HG03045 (cell line): ENCODE data around the gene LPP.

Experiments used
- ATAC-seq: cut with Tn5 transposase; IDR thresholded peaks from one replicate; pipeline ENCODE4 v1.9.1; 2021; ENCODE audit warnings: mild to moderate bottlenecking, moderate library complexity; ENCODE audit not compliant: unreplicated experiment

The LPP gene

DNA sequence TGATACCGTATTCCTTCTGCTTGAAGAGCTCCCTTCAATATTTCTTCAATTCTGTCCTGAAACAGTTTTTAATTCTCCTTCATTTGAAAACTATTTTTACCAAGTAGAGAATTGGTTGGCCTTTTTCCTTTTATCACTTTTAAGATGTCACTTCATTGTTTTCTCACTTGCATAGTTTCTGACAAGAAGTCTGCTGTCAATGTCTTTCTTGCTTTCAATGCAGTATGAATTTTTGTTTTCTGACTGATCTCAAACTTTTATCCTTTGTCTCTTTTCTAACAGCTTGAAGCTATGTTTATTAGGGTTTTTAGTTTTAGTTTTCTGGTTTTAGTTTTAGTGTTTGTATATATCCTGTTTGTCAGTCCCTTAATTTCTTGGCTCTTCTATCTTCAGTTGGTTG, 653.0 kb downstream of the LPP start:
- ATAC-seq, result no peak

DNA sequence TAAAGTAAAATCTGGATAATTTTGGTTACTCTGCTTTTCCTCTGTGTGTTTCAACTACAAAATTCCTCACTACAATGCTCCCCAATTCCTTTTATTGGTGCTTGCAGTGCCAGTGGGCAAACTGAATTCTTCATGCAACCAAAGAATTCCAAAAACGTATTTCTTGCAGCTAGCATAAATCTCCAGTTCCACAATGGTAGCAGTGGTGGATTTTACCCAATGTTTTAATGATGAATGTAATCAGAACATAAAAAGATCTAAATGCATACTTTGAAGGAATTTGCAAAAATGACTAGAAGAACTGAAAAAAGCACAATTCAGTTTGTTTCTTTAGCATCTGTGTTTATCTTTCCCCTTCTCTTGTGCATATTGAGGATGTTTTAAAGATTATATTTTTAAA, 658.2 kb downstream of the LPP start:
- no peak for ATAC-seq

DNA sequence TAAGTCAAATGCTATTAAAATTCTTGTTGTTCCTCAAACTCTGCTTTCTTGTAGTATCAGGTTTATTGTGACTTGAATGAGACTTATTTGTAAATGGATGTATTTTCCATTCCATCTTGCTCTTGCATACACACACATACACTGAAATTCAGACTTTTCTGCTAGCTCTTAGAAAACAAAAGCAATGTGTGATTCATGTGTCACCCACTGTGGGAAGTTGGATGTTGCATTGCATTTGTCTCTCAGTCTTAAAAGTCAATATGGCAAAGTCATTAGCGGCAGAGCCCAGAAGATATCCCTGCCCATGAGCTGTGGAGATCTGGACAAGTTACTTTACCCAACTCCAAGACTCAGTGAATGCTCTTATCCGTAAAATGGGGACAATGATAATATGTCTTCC, 660.6 kb downstream of the LPP start:
- ATAC-seq, result no peak

DNA sequence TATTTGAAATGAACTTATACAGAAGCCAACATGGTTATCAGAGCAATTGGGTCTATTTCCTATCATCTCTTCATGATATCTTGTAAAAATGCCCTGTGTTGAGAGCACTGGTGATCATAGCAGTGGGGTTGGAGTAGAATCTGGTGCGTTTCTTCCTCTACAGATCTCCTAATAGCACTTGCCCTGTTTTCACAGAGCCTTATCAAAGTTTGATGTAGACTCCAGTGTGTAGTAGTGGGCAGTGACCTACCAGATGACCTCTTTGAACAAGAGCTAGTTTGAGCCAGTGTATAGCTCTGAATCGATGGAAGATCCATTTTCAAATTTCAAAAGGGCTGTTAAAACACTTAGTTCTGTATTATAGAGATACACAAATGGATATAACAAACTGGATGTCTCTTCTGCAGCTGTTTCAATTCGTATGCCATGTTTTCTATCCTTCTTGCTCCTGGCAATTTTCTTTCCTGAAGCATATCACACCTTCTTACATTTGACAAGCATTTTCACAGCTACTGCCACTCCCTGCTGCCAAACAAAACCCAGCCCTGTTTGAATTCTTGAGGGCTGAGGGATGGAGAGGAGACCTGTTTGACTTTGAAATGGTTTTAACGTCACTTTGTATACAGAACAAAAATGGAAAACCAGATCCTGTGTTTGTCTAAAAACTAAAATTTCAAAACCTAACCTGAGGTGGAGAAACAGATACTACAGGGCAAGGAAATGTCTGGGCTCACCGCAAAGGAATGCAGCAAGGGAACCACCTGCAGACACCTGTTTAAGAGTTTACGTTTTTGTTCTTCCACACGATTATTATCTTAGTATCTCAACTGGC, 663.4 kb downstream of the LPP start:
- ATAC-seq, result no peak

DNA sequence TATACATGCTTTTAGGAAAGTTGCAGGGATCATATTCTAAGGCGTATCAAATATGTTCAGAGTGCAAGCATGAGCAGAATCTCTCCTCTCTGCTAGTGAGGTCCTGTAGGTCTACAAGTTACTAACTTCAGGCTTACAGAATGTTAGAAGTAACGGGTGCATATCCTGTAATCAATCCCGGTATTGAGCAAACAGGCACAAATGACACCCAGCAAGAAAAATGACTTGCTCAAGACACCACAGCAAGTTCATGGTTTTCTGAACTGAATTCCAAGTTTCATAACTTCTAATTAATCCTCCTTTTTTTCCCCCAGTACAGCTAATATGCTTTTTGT, 663.9 kb downstream of the LPP start:
- no peak for ATAC-seq

DNA sequence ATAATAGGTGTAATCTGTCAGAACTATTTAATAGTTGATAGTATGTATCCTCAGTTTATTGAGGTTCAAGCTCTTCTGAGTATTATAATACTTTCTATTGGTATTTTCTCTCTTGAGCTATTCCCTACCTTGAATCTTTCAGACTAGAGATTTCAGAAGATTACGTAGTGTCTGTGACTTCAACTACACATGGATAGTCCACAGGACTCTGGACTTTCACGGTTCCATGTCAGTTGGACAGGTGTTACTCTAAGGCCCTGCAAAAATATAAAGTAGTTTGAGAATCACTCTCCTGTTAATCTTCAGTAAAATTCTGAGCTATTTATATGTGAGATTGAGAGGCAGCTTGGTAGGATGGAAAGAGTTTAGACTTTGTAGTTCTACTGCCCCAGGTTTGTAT, 664.3 kb downstream of the LPP start:
- ATAC-seq, result no peak

DNA sequence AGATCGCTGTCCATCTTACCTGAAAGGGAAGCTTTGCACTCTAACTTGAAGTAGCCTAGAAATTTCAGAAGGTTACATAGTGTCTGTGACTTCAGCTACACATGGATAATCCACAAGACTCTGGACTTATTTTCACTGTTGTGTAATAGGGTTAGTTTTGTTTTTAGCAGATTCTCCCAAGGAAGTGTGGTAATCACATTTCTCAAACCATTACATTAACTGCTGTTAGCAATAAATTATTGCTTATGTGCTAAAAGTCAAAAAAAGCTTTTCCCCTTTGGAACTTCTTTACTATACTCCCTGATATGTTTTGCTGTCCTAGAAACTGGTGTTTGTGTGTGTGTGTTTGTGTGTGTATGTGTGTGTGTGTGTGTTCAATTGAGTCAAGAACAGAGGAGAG, 666.0 kb downstream of the LPP start:
- ATAC-seq, result no peak

DNA sequence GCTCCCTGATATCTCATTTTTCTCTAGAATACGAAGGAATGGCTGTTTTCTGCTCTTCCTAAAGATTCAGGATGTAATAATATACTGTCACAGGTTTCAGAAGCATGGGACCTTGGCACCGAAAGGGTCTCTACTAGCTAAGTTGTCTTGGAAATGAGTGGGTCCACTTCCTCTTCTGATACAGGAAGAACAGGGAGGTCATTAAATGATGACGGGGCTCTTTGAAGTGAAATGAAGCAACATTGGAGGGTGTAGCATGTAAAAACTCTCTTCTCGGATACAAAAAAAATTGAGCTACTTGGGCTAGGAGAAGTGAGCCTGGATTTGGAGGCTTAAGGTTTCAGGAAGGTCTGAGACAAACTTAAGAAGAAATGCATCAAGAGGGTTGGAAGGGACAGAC, 668.0 kb downstream of the LPP start:
- no peak for ATAC-seq

DNA sequence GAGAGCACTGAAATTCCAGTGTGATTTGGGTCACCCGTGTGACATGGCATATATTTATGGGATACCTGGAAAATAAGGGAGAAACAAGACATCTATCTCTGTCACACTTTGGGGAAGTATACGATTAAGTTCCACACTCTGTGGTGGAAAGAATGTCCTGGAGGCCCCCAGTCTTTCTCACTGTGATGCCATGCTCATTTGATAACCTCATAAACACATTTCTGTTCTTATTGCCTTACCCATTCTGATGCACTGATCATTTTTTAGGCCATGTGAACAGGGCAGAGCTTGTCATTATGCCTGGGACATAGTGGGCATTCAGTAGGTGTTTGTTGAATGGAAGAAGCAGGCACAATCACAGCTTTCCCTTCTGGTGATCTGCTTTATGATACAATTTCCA, 668.5 kb downstream of the LPP start:
- no peak for ATAC-seq

DNA sequence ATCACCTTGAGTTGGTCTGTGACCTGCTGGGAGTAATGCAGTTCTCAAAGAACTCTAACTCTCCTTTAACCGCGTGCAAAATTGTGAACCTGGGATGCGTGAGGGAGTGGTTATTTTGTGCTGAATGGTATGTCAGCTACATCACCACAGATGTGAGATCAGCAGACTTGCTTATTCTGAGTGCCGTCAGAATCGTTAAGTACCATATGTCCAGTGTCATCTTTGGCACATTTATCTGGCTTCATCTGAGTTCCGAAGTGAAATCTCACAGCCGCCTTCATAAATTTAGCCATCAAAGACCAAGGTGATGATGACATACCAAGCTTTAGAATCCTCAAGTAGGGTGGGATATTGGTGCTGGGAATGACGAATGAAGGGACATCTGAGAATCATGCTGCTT, 670.6 kb downstream of the LPP start:
- no peak for ATAC-seq

DNA sequence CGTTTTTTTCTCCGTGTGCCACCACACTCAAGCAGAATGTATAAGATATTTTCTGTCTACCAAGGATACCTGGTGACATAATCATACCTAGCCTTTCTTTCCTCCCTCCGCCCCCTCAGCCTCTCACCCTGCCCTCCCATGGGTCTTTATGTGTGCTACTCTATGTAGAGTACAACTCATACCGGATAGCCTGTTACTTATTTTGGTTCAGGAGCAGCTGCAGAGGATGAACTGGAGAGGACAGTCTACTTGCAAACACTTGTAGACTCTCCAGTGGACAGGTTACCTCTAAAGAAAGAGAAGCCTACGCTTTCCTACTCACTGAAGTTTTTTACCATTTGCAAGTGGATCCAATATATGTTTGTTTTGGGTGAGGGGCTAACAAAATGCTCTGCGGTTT, 671.9 kb downstream of the LPP start:
- ATAC-seq, result no peak

DNA sequence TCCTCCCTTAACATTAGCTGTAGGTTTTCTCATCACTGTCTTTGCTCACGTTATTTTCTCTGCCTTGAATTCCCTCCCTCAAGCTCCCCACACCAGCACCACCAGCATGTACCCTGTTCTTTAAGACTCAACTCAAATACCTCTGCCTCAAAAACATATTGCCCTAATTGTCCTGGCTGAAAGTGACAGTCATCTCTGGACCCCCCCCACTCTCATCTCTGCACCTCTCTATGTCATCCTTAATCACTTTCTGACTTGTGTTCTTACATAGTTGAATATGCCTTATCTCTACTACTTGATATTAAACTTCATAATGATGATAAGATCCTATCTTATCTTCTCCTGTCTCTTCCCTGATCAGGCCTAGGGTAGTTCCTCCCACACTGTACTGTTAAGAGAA, 672.6 kb downstream of the LPP start:
- no peak for ATAC-seq

DNA sequence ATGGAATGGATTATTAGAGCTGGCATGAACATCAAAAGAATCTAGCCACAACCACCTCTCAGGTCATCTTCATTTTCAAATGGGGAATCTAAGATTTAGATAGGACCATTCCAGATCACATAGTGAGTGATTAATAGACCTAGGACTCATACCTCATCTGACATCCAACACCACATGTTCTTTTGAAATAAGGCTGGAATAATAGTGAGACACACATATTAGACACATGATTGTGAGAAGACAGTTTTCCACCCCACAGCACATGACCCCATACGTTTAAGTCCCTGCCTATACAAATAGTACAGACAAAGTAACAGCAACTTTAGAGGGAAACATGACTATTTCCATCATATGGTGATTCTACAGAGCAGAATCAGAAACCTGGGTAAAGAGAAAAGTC, 673.1 kb downstream of the LPP start:
- ATAC-seq, result no peak

DNA sequence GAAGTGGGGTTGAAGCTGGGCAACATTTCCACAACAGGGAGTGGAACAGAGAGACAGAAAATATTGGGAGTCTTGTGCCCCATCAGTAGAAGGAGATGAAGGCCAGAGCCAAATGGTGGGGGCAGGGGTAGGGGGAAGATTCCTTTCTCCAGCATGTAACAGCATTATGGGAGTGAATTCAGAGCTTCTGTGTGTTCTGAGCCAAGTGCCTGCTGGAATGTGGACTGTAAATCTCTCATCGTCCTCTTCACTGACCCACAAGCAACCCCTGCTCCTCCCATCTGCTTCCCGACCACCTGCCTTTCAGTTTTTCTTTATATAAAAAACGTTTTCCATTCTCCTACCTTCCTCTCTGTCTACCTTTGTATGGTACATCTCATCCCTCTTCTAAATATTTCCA, 673.6 kb downstream of the LPP start:
- ATAC-seq, result no peak

DNA sequence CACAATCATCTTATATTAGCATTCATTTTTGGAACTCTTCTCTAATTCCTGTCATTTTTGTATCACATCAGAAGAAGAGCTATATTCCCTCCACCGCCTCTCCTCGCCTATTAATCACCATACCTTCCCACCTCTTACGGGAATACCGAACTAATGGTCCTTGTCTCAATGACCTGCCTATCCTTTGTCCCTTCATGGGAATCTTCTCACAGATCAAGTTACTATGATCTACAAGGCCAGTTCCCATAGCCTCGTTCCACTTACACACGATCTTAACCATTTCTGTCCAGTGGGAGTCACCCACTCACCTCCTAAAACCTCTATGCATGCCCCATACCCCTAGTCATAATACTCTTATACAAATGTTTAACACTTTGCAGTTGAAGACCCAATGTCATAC, 675.2 kb downstream of the LPP start:
- ATAC-seq, result no peak

DNA sequence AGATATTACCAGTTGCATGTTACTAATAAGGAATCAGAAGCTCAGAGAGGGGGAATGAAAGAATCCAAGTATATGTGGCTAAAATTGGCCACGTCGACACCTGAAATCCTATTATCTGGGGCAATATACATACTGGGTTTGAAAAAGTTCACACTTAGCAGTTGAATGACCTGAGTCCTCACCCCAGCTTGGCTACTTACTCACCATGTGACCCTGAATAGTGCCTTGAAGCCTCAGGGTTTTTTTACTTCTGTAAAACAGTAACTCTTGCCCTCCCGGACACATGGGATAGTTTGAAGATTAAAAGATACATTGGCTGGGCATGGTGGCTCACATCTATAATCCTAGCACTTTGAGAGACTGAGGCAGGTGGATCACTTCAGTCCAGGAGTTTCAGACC, 675.6 kb downstream of the LPP start:
- no peak for ATAC-seq

DNA sequence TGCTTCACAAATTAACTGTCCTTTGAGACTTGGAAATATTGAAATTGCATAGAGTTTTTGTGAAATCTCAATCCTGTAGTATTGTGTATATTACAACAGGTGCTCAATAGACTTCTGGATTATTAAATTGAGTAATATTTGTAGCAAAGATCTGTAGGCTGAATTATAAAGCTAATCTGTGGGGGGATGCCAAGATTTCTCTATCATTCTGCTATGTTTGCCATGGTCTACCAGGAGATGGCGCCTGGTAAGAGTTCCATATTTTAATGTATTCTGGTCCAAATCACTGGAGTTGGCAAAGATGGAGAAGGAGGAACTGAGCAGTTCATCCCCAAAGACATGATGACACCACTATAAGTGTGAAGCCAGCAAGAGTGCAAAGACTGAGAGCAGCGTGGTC, 676.9 kb downstream of the LPP start:
- no peak for ATAC-seq

DNA sequence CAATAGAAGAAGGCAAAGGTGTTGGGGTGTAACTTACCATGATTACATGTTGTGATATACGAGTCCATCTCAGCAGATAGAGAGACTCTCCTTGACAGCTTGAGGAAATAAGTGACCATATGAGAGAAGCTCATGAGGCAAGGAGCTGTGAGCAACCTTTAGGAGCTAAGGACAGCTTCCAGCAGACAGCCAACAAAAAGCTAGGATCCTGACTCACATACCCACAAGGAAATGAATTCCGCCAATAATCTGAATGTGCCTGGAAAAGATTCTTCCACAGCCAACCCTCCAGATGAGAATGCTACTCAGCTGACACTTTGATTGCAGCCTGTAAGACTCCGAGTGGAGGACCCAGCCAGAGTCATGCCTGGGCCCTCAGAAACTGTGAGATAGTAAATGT, 678.2 kb downstream of the LPP start:
- ATAC-seq, result no peak

DNA sequence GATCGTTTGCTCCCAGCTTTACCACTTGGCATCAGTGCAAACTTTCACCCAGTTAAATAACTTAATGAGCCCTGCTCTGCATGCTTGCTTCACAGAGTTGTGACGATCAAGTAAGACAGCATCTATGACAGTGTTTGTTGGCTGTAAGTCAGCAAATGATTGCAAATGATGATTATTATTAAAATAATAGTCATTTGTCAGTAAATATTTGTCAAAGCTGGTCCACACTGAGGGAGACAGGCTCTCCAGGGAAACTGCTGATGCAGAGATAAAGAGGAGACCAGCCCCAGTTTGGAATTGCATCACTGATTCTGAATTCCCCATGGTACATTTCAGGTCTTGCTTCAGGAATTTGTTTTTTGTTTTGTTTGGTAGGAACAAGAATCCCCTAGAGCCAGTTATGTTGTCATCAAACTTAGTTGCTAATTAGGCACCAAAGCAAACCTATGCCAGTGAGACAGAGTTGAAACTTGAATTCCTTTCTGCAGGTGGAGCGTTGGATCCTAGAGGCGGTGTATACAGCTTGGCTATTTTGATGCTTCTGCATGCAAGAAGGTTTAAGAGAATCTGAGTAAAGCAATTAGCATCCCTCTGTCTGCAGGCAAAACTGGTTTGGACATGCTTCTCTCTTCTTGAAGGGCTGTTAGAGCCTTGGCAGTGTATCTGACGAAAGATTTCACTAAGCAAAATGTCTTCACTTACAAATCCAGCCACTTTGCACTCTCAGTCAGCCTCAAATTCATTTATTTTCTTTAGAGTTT, 679.2 kb downstream of the LPP start:
- no peak for ATAC-seq

DNA sequence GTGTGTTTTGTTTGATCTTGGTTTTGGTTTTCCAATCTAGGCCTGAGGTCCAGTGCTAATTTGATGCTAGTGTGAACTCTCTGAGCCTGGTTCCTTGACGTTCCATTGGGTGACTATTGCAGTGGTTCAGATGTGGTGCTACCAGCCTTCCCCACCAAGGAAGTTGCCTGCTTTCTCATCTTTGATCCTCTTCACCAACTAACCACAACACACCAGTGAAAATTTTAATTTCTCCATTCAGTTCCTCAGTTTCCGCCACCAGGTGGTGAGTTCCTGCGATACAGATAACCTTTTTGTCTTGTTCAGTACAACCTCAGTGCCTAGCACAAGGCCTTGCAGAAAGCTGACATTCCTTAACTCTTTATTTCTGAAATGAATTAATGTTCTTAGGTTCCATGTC, 680.4 kb downstream of the LPP start:
- no peak for ATAC-seq

DNA sequence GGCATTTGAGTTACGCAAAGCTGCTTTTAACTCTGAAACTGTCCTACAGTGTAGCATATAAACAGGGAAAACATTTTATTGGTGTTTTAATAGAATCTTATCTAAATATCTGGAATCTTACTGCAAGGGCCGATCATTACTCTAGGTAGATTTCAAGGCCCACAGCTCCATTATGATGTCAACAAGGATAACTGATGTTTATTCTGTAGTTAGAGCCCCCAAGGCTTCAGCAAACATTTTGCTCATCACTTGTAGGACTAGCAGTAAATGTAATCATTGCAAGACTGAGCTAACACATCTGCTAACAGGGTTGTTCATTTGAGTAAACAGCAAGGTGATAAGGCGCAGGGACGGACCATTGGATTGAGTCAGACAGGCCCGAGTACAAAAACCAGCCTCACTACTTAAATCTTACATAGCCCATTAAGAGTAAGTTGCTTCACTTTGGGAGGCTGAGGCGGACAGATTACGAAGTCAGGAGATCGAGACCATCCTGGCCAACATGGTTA, 685.3 kb downstream of the LPP start:
- ATAC-seq, result no peak

DNA sequence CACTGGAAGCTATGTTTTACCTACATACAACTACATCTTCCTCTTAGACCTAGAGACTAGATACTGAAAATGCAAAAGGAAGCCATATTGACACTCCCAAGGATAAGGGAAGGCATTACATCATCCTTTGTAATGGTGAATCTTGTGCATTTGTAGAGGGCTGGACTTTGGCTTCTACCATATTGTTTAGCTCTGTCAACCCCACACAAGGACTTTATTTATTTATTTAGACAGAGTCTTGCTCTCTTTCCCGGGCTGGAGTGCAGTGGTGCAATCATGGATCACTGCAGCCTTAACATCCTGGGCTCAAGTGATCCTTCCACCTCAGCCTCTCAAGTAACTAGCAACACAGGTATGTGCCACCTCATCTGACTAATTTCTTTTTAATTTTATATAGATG, 686.3 kb downstream of the LPP start:
- no peak for ATAC-seq

DNA sequence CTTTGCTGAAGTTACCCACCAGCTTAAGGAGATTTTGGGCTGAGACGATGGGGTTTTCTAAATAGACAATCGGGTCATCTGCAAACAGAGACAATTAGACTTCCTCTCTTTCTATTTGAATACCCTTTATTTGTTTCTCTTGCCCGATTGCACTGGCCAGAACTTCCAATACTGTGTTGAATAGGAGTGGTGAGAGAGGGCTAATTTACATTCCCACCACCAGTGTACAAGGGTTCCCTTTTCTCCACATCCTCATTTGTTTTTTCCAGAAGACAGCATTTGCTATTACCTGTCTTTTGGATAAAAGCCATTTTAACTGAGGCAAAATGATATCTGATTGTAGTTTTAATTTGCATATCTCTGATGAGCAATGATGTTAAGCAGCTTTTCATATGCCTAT, 687.9 kb downstream of the LPP start:
- ATAC-seq, result no peak
